NT2/D1 (cell line): Measurements from ENCODE around the gene RIMKLA.

Experiments used
- SUZ12 ChIP-seq: IDR thresholded peaks from 2 replicates; pipeline ENCODE4 v1.6.1; 2011; ENCODE audit not compliant: insufficient read length, insufficient read depth; ENCODE audit errors: extremely low read depth
- YY1 ChIP-seq: IDR thresholded peaks from 2 replicates; pipeline ENCODE4 v1.6.1; 2011; ENCODE audit not compliant: insufficient read length, insufficient read depth

DNA sequence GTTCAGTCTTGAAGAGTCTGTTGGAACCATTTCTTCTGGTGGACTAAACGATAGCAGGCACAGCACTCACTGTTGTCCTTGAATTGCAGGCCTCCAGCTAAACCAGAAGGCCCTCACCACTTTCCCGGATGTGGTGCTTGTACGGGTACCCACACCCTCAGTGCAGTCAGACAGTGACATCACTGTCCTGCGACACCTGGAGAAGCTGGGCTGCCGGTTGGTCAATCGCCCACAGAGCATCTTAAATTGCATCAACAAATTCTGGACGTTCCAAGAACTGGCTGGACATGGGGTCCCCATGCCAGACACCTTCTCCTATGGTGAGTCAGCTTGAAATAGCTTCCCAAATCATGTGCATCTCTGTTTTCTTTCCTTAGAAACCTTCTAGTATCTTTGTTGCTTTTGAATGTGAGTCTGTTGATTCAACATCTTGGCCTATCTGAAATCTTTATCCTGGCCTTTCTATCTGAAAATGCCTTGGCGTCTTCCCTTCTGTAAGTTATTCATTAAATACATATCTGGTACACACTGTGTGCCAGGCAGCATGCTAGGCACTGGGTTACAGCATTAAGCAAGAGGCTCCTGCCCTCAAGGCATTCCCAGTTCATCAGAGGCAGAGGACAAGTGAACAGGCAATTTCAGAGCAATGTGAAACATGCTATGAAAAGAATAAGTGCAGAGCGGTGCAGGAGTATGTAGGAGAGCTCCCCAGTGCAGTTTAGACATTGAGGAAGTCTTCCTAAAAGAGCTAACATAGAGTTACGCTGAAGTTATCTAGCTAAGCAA is 18.9 kb downstream of the RIMKLA start:
- TF ChIP-seq YY1 (no peak), SUZ12 (no peak)
